ENCODE results near the gene FTO. TPM values are rescaled to one million over a fixed set of nuclear protein-coding genes. Genes with fewer than 3 reads are reported as not detected.

Gene FTO
- polyA plus RNA-seq, 1 donor, result 53.4 TPM

DNA sequence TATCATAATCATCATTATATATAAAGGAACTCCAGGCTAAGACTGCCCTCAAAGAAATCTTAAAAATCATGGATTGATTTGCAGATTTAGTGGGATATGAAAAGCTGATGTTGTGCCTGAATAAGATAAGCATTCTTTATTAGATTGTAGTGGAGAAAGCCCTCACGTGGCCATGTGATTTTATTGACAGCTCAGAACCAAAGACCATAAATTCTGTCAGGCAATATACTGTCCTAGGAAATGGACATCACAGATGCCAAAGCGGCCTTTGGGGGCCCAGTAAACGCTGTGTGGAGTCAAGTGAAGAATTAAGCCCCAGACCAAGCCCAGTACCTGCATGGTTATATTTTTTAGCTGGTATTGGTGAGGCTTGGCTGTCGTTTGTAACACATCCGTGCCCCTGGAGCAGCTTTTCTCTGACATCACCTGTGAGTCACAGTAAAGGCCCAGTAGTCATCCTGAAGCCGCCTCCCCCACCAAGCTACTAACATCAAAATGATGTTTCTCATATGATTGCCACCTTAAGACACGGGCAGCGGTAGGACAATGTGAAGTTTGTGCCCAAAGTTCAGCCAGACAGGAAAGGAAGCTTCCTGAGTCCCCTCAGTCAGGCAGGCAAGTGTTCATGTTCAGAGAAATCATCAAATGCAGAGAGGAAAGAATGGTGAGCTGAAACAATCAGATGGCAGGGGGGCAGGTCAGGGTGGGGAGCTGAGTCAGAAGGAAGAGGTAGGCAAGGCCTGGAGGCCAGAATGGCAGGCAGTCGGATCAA is 373.3 kb downstream of the FTO start:
- DNase-seq (ENCODE audit: low read depth), result no peak

DNA sequence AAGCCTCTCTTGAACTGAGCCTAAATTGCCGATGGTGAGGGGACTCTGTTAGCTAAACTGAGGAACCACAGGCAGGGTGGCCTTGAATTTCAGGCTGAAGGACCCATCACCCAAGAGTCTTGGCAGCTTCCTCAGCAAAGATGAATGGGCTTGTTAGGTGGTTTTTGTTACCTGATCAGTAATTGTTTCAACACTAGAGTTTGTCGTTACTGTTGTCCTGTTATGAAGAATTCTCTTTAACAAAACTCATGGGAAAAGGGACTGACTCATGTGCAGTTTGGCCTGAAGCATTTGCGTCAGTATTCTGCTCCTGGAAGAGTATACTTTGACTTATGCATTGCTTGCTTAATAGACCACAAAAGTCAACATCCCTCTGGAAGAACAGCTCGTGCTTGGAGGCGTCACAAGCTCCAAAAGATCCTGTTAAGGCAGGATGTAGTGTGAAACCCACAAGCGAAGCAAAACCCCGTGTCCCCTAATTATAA is 376.6 kb downstream of the FTO start:
- no peak for DNase-seq (ENCODE audit: low read depth)

DNA sequence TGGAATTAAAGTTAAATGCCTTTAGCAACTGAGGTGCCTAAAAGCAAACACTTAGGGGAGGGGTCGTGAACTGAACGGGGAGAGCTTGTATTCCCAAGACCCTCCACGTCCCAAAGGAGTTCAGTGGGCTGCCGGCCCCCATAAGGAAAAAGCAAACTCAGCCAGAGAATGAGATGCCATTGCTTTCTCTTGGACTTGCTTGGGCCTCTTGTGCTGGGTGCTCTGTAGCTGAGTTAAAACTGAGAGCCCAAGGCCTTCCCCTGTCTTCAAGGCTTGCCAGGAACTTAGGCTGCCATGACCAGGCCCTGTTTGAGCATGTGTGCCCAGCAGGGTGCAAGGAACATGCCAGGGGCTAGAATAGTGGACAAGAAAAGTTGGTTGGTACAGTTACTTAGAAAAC is 382.8 kb downstream of the FTO start:
- DNase-seq (ENCODE audit: low read depth), result no peak

DNA sequence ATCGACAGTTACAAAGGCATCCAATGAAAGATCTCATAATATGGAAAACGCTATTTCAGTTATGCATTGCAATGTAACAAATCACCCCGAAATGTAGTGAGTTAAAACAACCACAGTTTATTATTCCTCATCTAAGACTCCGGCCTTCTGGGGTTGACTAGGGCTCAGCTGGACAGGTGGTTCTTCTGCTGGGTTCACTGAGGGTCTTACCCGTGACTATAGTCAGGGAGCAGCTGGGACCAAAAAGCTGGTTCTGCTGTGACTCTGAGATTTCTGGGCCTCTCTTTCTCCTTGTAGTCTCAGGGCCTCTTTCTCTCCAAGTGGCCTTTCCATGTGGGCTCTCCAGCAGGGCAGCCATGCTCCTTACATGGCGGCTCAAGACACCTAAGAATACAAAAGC is 386.6 kb downstream of the FTO start:
- DNase-seq (ENCODE audit: low read depth), result no peak

DNA sequence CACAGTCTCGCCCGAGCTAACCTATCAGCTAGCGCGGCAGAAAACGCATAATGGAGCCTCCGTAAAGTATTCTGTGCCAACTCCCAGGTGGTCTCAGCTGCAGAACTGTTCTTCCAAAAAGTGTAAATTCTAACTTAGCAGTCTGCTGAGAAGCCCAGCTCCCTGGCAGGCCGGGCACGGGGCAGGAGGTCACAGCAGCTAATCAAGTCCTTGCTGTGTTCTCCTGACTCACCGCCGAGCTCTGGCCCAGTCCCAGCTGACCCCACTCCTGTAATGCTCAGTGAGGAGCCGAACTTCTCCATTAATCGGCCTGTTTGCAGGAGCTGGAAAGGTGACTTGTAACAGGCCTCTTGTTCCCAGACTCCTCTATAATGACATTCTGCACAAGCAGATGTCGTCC is 389.3 kb downstream of the FTO start:
- DNase-seq (ENCODE audit: low read depth), result no peak

DNA sequence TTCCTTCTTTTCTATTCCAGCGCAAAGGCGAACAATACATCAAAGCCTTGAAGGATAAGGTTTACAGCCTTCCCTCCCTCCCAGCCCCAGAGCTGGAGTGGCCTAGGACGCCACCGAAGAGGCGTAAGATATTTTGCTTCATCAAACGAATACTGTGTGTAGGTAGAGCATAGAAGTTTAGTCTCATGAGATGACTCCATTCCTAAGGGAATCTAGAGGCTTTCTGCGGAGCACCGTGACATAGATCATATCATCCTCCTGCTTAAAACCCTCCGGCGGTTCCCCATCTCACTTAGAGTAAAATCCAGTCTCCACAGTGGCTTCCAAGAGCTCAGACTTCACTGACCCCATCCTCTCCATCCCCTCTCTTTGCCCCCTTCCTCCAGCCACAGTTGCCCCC is 390.7 kb downstream of the FTO start:
- no peak for DNase-seq (ENCODE audit: low read depth)

- no peak for DNase-seq (ENCODE audit: low read depth)
Measured at GRCh38 chr16:54096607-54097006, 392.7 kb downstream of the FTO start.

DNA sequence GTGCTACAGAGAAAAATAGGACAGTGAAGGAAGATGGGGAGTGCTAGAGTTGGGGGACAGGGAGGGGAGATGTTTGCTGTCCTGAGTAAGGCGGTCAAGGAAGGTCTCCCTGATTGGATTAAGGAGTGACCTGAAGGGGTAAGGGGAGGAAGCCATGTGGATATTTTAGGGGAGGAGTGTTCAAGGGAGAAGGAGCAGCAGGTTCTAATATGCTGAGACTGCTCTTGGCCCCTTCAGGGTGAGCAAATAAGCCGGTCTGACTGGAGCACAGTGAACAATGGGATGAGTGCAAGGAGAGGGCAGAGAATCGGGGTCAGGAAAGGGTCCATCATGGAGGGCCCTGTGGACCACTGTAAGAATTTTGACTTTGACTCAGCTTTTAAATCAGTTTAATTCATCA is 393.8 kb downstream of the FTO start:
- no peak for DNase-seq (ENCODE audit: low read depth)

DNA sequence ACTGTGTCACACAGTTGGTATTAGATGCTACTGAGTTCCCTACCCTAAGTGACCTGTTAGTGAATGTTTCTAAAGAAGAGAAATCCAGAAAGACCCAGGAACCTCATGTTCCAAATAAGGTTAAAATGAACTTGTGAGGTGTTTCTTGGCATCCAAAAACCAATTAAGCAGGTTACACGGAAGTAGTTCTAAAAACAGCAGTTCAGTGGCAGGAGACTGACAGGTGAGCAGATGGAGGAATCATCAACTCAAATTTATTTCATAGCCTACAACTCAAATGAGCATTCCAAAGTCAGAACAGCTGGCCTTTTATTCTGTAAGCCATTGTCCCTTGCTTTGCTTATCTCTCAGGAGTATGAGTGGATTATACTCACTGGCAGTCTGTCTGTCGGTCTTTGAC is 394.3 kb downstream of the FTO start:
- no peak for DNase-seq (ENCODE audit: low read depth)

DNA sequence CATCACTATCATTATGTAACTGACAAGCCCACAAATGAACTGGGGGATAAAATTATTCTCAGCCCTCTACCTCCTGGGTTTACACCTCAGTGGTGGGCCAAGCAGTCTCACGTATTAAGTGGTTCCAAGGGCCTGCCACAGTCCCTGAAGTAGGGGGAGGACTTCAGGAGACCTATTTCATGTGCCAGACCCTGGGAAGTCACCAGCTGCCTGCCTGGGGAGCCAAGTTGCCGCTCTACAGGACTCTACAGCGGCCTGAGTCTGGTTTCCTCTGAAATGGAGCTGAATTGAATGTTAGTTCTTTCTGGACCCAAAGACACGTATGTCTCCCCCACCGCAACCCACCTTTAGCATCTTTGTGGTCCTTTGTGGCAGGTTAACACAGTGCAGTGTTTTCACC is 395.7 kb downstream of the FTO start:
- no peak for DNase-seq (ENCODE audit: low read depth)

DNA sequence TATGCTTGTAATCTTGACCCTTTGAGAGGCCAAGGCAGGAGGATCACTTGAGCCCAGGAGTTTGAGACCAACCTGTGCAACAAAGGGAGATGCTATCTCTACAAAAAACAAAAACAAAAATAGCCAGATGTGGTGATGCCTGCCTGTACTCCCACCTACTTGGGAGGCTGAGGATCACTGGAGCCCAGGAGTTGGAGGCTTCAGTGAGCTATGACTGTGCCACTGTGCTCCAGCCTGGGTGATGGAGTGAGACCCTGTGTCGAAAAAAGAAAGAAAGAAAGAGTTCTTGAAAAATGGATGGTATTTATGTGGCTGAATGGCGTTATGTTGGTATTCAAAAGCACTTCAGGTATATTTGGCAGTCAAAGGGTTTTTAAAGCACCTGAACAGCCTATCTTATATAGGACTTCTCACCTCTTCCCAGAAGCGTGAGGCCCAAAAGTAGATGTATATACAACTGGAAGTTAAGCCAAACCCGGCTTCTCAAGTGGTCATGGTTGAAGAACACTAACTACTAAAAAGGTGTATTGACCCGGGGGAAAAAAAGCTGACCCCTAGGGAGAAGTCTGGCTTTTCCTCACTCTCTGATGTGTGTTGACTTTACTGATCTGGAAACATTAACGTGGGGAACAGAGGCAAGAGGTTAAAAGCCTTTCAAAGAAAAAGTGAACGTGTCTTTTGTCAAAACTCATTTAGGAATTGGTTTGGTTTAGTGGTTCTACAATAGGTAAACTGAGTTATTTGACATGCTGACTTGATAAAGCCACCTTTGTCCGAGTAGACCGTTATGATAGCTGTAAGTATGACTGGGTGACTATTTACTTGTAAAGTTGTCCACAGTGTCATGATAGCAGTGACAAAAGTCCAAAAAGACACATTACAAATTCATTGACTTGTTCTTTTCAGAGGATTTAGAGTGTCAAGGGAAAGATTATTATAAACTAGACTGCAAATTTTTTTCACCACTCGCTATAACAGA is 399.2 kb downstream of the FTO start:
- DNase-seq (ENCODE audit: low read depth), result no peak

GRCh38 chr16:54106057-54106456 is 402.1 kb downstream of the FTO start:
- DNase-seq (ENCODE audit: low read depth), result no peak

DNA sequence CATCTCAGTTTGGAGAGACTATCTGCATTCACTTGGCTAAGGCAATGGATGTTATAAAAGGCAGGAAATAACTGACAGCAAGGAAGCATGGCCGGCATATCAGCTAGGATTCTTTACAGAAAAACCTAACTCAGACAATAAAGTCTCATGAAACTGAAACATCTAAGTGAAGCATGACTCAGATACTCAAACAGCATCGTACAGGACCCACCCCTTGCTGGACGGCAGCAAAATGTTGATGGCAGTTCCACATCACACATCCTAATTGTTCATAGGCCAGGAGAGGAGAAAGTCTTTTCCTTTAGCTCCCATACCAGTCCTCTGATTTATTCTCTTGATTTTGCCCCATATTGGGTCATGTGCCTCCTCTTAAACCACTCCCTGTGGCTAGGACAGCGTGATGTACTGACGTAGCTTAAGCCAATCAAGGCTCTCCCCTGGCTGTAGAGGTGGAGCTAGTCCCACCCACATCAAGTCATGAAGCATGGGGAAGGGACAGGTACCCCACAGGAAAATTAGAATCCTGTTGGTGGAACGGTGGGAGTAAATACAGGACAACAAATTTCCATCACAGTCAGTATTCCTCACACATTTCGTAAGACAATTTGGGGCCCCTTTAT is 403.7 kb downstream of the FTO start:
- DNase-seq (ENCODE audit: low read depth), result no peak

- no peak for DNase-seq (ENCODE audit: low read depth)
Measured at GRCh38 chr16:54110016-54110981, 406.3 kb downstream of the FTO start.

DNA sequence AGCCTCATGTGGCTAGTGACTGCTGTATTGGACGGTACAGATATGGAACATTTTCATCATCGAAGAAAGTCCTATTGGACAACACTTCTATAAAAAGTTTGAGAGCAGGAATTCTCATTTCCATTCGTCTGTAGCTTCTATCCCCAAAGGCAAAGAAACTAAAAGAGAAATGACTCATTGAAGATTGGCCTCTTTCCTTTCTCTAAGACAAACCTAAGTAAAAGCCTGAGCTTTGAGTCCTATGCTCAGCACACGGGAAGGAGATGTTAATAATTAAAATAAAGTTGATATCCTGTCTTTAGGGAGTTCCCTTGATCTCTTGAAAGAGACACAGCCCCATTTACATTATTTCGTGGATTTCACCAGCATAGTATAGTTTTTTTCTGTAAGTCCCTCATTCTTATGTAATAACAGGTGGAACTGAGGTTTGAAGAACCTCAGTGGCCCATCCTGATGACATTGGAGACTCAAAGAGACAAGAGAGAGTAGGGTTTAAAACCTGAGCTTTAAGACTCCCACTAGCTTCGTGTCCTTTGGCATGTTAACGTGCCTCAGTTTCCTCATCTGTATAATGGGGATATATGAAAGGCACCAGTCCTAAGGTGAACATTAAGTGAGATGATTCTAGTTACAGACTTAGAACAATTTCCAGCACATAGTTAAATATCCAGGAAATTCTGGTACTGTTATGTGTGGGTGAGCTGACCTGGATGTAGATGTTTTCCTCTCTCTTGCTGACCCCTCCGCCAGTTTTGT is 408.7 kb downstream of the FTO start:
- peak; percentile 9 for DNase-seq (ENCODE audit: low read depth)

DNA sequence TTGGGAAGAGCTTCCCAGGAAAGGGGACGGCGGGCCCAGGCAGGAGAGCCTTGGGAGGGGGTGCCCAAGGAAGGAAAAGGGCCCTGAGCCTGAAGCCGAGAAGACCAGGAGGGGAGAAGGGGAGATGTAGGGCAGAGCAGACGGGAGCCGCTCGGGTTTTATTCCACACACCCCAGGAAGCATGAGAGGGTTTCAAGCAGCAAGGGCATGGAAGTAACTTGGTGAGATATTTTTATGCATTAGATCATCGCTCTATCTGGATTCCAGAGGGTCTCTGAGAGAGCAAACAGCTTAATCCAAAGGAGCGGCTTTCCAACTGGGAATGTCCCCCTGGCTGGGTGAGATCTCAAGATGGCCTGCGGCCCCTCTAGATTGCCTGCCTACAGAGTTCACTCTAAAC is 411.6 kb downstream of the FTO start:
- DNase-seq (ENCODE audit: low read depth), result no peak

DNA sequence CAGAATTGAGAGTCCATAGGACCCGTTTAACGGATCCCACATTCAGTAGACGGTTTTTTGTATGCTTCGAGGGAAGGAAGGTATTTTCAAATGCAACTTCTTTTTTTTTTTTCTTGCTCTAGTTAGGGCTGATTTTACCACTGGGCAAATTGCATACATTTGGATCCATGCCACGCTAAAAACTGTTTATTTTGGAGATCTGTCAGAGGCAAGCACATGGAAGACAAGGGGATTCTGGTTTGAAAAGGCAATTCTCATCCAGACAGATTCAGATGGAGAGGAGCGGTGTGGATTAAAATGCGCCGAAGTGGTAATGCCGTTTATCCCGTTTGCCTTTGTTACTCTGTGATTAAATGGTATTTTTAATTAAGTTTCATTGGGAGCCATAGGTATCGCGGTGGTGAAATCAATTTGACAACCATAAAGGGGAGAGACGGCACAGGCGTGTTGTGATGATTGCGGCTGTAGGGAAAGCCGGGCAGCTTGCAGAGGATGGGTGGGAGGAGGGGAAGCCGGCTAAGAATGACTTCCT is 412.2 kb downstream of the FTO start:
- DNase-seq (ENCODE audit: low read depth), result no peak

DNA sequence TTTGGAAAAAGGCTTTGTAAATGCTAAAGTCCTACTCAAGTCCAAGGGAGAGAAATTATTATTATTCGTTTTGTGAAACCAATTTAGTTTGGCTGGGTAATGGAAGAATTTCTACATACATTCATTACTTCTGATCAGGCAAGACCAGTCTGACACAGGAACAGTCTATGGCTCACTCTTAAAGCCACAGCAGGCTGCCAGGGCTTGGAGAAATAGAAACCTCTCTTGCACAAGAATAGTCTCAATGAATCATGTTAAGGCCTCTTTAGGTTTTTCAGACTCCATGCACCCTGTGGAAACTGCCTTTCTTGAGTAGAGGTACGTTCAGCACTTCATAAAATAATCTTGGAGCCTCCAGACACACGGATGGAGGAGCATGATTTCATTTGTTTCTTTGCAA is 414.9 kb downstream of the FTO start:
- no peak for DNase-seq (ENCODE audit: low read depth)

DNA sequence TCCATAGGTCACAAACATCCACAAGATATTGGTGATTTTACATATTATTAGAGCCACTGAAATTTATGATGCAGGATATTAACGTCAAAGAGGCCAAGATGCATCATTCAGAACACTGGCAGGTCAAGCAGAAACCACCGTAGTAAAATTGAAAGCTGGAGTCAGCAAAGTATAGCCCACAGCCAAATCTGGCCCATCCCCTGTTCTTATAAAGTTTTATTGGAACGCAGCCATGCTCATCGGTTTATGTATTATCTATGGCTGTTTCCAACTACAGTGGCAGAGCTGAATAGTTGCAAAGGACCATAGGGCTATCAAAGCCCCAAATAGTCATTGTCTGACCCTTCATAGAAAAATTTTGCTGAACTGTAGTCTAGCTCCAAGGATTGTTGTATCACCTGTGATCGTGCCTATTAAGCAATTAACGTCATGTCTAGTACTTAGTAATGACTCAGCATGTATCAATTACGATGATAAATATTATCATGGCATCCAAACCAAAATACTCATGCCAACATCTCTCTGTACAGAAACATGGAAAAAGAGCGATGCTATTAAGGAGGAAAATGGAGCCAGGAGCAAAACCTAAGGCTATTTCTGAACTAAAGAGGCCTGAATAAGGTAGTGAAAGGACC is 417.0 kb downstream of the FTO start:
- DNase-seq (ENCODE audit: low read depth), result no peak
